Activated naive CD8-positive, alpha-beta T cell treated with anti-CD3 and anti-CD28 coated beads, Interleukin-2, amount 10 ng/mL, durations not matched to agents 7 days and 5 days (primary cell): Measurements from ENCODE around the gene LGALS9. TPM values are rescaled to one million over a fixed set of nuclear protein-coding genes. Genes with fewer than 3 reads are reported as not detected.
A peak's percentile ranks its signal among the peaks of the same experiment; 100 is the strongest.
"Not testable (repeated sequence)": the region's sequence is repeated elsewhere in the genome, so short reads cannot be mapped to it uniquely, and the experiment has no call there.

ENCODE experiments used
- ATAC-seq: fragments of 150-1000 bp; cut with Tn5 transposase; one replicate; pipeline ENCODE4 v1.10.0; 2021; ENCODE audit warnings: low read depth, moderate library complexity
- POLR2A ChIA-PET: fragments of 350-600 bp; sonication (Branson Sonifier 250); formaldehyde crosslinking; loops from one replicate; lab custom pipeline; 2021; ENCODE audit warnings: antibody characterized with exemption; lab: Charles Lee
- DNase-seq: peaks from one replicate; pipeline ENCODE4 v3.0.0; 2021
- H3K27ac Mint-ChIP-seq: one replicate; pipeline ENCODE4 v1.8.0; 2022; ENCODE audit warnings: mild to moderate bottlenecking, mixed read lengths
- H3K27me3 Mint-ChIP-seq: one replicate; pipeline ENCODE4 v1.8.0; 2022; ENCODE audit warnings: mild to moderate bottlenecking, moderate library complexity, mixed read lengths
- H3K36me3 Mint-ChIP-seq: one replicate; pipeline ENCODE4 v1.8.0; 2021; ENCODE audit warnings: mild to moderate bottlenecking, mixed read lengths
- H3K4me1 Mint-ChIP-seq: one replicate; pipeline ENCODE4 v1.8.0; 2021; ENCODE audit warnings: mixed read lengths
- H3K4me3 Mint-ChIP-seq: one replicate; pipeline ENCODE4 v1.8.0; 2022; ENCODE audit warnings: mild to moderate bottlenecking, moderate library complexity, mixed read lengths
- H3K9me3 Mint-ChIP-seq: one replicate; pipeline ENCODE4 v1.8.0; 2021; ENCODE audit warnings: mixed read lengths
- total RNA-seq, 2 experiments: library from RNA; stranded (reverse); gene quantifications; one replicate each; pipeline ENCODE4 v1.2.3, GENCODE V29; 2021

LGALS9 gene
- total RNA-seq, 2 experiments from 2014 or later = 159 to 175 TPM

DNA sequence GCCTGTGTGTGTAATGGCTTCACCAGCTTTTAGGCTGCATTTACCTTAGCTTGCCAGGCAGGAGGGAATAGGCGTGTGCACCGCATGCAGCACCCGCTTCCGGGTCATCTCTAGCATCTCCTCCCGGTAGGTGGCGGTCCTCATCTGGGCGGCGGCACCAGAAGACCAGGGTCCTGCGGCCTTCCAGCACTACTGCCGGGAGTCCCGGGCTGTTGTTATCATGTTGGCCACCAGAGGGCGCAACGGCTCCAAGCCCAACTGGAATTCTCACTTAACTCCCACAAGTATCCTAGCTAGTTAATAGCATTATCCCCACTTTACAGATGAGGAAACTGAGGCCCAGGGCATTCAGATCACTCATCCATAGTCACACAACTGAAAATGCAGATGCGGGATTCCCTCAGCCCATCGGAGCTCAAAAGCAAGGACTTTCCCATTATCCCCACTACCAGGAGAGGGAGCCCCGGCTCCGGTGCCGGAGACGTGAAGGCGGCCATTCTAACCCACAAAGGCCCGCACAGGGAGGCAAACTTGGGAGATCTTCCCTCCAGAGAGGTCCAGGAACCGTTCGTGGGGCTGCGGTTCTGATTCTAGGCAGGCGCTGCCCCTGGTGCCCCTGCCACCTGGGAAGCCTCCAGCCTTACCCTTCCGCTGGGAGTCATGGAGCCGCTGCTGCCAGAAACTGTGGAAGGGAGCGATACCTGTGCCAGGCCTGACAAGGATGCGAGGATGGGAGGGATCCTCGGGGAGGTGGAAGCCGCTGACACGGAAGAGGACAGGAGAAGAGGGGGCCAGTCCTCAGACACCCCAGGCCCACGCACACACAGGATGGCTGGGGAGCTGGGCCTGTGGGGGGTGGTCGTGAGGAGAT is 23.9 kb downstream of the LGALS9 start:
- Mint-ChIP-seq H3K9me3 (no peaks in the 10 kb centered on the region), H3K4me3 (no peak overlapping the region), H3K4me1 (peaks cover 10% of the 10 kb centered on the region), H3K27me3 (no peaks in the 10 kb centered on the region), H3K36me3 (no peaks in the 10 kb centered on the region), H3K27ac (no peak overlapping the region)
- DNase-seq (peak; percentile 77), ATAC-seq (peak; percentile 81)
- POLR2A ChIA-PET = interaction anchor here (1.0 kb wide), 1 partner anchor 101 kb away, joined by 3 read pairs; no protein-coding TSS in a partner anchor

GRCh38 chr17:27655525-27656111 is 24.6 kb downstream of the LGALS9 start:
- DNase-seq, H3K27ac Mint-ChIP-seq, H3K4me3 Mint-ChIP-seq, H3K27me3 Mint-ChIP-seq, ATAC-seq, H3K9me3 Mint-ChIP-seq, POLR2A ChIA-PET, H3K36me3 Mint-ChIP-seq: not testable (repeated sequence)
- peaks cover 10% of the 10 kb centered on the region for H3K4me1 Mint-ChIP-seq

- ATAC-seq, DNase-seq, H3K27ac Mint-ChIP-seq, H3K4me3 Mint-ChIP-seq, H3K36me3 Mint-ChIP-seq, H3K27me3 Mint-ChIP-seq, H3K9me3 Mint-ChIP-seq, H3K4me1 Mint-ChIP-seq, POLR2A ChIA-PET: not testable (repeated sequence)
These were observed 25.6 kb downstream of the LGALS9 start for GRCh38 chr17:27656620-27657019.

DNA sequence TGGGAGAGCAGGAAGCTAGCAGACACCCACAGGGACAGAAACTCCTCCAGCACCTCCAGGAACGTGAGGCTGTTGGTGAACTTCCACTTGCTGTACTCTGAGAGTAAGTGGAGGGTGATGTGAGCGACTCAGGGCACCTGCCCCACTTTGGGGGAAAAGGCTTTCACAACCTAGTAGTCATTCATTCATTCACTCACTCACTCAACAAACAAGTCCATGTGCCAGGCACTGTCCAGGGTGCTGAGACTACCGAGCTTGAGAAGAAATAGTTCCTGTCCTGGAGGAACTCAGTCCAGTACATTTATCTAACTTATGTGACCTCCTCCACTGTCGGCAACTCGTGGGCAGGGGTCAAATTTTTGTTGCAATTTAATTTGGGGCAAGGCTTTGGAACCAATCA is 26.6 kb downstream of the LGALS9 start:
- Mint-ChIP-seq H3K36me3 (no peaks in the 10 kb centered on the region), H3K9me3 (no peaks in the 10 kb centered on the region), H3K27ac (no peak overlapping the region), H3K27me3 (no peaks in the 10 kb centered on the region), H3K4me3 (no peak overlapping the region), H3K4me1 (peaks cover 8% of the 10 kb centered on the region)
- DNase-seq (no peak), ATAC-seq (no peak)
- POLR2A ChIA-PET = no interaction called here

DNA sequence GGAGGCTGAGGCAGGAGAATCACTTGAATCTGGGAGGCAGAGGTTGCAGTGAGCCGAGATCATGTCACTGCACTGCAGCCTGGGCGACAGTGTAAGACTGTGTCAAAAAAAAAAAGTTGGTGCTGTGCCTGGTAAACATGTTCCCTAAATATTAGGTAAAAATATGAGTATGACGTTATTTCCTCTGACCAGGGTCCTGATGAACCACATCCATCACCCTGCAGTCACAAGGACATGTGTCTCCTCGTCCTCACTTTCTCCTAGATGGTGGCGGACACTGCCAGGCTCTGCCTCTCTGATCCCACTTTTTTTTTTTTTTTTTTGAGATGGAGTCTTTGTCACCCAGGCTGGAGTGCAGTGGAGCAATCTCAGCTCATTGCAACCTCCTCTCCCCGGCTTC is 28.7 kb downstream of the LGALS9 start:
- no peaks in the 10 kb centered on the region for H3K36me3 Mint-ChIP-seq
- H3K27ac Mint-ChIP-seq = no peak overlapping the region
- no peak overlapping the region for H3K4me3 Mint-ChIP-seq
- DNase-seq = no peak
- peaks cover 2% of the 10 kb centered on the region for H3K4me1 Mint-ChIP-seq
- H3K27me3 Mint-ChIP-seq = no peaks in the 10 kb centered on the region
- POLR2A ChIA-PET = no interaction called here
- H3K9me3 Mint-ChIP-seq = no peaks in the 10 kb centered on the region
- ATAC-seq = no peak

DNA sequence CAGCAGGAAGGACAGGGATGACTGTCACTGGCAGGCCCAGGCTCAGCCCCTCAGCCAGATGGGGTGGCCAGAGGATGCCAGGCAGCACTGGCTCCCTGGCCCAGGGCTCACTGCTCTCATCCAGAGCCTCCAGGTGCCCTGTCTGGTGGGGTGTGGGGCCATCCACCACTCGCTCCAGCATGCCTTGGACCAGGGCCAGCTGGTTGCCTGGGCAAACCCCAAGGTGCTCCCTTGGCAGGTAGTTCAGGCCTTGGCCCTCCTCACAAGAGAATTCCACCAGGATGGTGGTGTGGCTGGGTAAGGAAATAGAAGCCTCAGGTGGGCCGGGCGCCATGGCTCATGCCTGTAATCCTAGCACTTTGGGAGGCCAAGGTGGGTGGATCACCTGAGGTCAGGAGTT is 29.4 kb downstream of the LGALS9 start:
- POLR2A ChIA-PET = no interaction called here
- no peaks in the 10 kb centered on the region for H3K27me3 Mint-ChIP-seq
- no peak overlapping the region for H3K27ac Mint-ChIP-seq

GRCh38 chr17:27663936-27664605 is 33.1 kb downstream of the LGALS9 start:
- no peak overlapping the region for H3K4me3 Mint-ChIP-seq
- peak; percentile 16 for DNase-seq
- peaks cover 1% of the 10 kb centered on the region for H3K27me3 Mint-ChIP-seq
- H3K27ac Mint-ChIP-seq = no peak overlapping the region
- no peaks in the 10 kb centered on the region for H3K4me1 Mint-ChIP-seq
- no peaks in the 10 kb centered on the region for H3K9me3 Mint-ChIP-seq
- ATAC-seq = no peak
- POLR2A ChIA-PET = no interaction called here
- no peaks in the 10 kb centered on the region for H3K36me3 Mint-ChIP-seq

More for the DNA sequence above, 29.4 kb downstream of the LGALS9 start:
- Mint-ChIP-seq H3K9me3 (no peaks in the 10 kb centered on the region), H3K36me3 (no peaks in the 10 kb centered on the region), H3K4me3 (no peak overlapping the region), H3K4me1 (no peaks in the 10 kb centered on the region)
- peak; percentile 13 for DNase-seq
- ATAC-seq = no peak

- H3K36me3 Mint-ChIP-seq = no peaks in the 10 kb centered on the region
- H3K27ac Mint-ChIP-seq = no peak overlapping the region
- no peaks in the 10 kb centered on the region for H3K9me3 Mint-ChIP-seq
- no peak for DNase-seq
- ATAC-seq = no peak
- peaks cover 1% of the 10 kb centered on the region for H3K27me3 Mint-ChIP-seq
- H3K4me3 Mint-ChIP-seq = no peak overlapping the region
- H3K4me1 Mint-ChIP-seq = no peaks in the 10 kb centered on the region
- POLR2A ChIA-PET = no interaction called here
These were observed 33.6 kb downstream of the LGALS9 start for GRCh38 chr17:27664606-27664965.

- H3K36me3 Mint-ChIP-seq = no peaks in the 10 kb centered on the region
- peaks cover 1% of the 10 kb centered on the region for H3K27me3 Mint-ChIP-seq
- H3K4me3 Mint-ChIP-seq = no peak overlapping the region
- no peaks in the 10 kb centered on the region for H3K9me3 Mint-ChIP-seq
- no peak overlapping the region for H3K27ac Mint-ChIP-seq
- no peak for DNase-seq
- no peaks in the 10 kb centered on the region for H3K4me1 Mint-ChIP-seq
- no peak for ATAC-seq
- POLR2A ChIA-PET = no interaction called here
These were observed 34.6 kb downstream of the LGALS9 start for GRCh38 chr17:27665549-27665948.

GRCh38 chr17:27666270-27666669 is 35.3 kb downstream of the LGALS9 start:
- H3K27me3 Mint-ChIP-seq, H3K4me1 Mint-ChIP-seq, H3K36me3 Mint-ChIP-seq, POLR2A ChIA-PET, ATAC-seq, H3K27ac Mint-ChIP-seq, H3K9me3 Mint-ChIP-seq, H3K4me3 Mint-ChIP-seq, DNase-seq: not testable (repeated sequence)

GRCh38 chr17:27666831-27667560 is 36.0 kb downstream of the LGALS9 start:
- Mint-ChIP-seq H3K36me3 (no peaks in the 10 kb centered on the region), H3K4me3 (no peak overlapping the region), H3K27ac (no peak overlapping the region), H3K9me3 (no peaks in the 10 kb centered on the region), H3K27me3 (peaks cover 1% of the 10 kb centered on the region), H3K4me1 (no peaks in the 10 kb centered on the region)
- ATAC-seq (no peak), DNase-seq (peak; percentile 19)
- POLR2A ChIA-PET = no interaction called here

DNA sequence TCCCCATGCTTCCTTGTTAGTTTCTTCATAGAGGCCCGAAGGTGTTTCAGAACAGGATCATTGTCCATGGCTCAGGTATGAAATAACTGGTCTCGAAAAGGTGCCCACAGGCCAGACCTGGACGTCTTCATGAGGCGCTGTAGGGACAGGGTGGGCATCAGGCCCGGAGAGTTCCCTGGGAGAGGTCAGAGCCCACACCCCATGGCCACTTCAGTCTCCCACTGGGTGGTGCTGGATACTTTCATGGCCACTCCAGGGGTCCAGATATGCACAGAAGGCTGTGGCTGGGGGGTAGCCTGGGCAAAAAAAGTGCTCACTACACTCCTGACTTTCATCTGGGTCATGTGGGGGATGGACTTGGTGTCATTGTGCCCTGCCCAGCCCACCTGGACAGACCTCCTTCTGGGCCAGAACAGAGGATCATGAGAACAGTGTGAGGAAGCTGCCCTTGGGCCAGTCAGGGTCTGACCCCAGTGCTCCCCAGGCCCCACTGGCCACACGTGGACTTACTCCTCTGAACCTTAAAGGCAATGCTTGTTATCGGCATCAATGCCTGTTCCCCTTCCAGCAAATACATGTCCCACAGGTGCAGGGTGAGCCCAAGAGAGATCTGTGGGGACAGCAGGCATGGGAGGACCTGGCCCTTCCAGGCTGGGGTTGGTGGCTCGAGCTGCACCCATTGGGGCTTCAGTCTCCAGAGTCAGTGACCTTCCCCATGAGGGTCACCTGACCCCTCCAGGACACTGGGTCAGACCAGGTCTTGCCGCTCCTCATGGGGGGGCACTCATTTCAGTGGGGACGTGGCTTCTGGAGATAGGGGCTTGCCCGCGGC is 36.9 kb downstream of the LGALS9 start:
- Mint-ChIP-seq H3K4me1 (no peaks in the 10 kb centered on the region), H3K4me3 (no peak overlapping the region), H3K36me3 (no peaks in the 10 kb centered on the region), H3K9me3 (no peaks in the 10 kb centered on the region), H3K27ac (no peak overlapping the region), H3K27me3 (peaks cover 1% of the 10 kb centered on the region)
- ATAC-seq (no peak), DNase-seq (peak; percentile 25)
- POLR2A ChIA-PET = no interaction called here

DNA sequence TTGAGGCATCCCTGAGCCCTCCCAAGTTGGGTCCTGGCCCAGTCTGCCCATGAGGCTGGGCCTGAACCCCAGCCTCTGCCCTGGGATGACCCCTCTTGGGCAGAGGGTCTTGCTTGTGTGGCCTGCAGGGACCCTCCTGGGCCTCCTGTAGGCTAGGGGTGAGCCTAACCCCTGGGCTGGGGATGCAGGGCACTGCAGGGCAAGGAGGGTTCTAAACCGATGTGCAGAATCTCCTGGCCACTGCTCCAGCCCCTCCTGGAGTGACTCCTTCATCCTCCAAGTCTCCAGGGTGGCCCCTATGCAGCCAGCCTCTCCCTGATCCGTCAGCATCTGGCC is 37.5 kb downstream of the LGALS9 start:
- Mint-ChIP-seq H3K36me3 (no peaks in the 10 kb centered on the region), H3K4me3 (no peak overlapping the region), H3K4me1 (no peaks in the 10 kb centered on the region), H3K27me3 (peaks cover 1% of the 10 kb centered on the region), H3K9me3 (no peaks in the 10 kb centered on the region), H3K27ac (no peak overlapping the region)
- ATAC-seq = no peak
- DNase-seq = peak; percentile 19
- POLR2A ChIA-PET = no interaction called here
